A549 (cell line): ENCODE measurements around the gene SURF2. TPM values are rescaled to one million over a fixed set of nuclear protein-coding genes. Genes with fewer than 3 reads are reported as not detected.
"Not testable (repeated sequence)": the region's sequence is repeated elsewhere in the genome, so short reads cannot be mapped to it uniquely, and the experiment has no call there.

Experiments used
- ATAC-seq, 2 experiments: fragments of 200-7000 bp in 1 of 2; fragments of >200 bp in 1 of 2; cut with Nextera tagmentation in 1 of 2; cut with Tn5 transposase in 1 of 2; 3 replicates each; pipeline versions ENCODE4 v1.8.0 to v1.9.1; 2018 to 2020; ENCODE audit warnings: mild to moderate bottlenecking in 1 of 2, moderate library complexity in 1 of 2
- CTCF ChIA-PET: fragments of 300-600 bp; sonication (Branson Sonifier 250); formaldehyde crosslinking; extraction: SDS; loops from one replicate; lab custom pipeline; 2021; ENCODE audit warnings: antibody characterized with exemption, inconsistent platforms; lab: Yijun Ruan, JAX
- POLR2A ChIA-PET: fragments of 350-600 bp; formaldehyde crosslinking; extraction: SDS; loops from one replicate; lab custom pipeline; 2021; ENCODE audit warnings: antibody characterized with exemption, inconsistent platforms; lab: Yijun Ruan, JAX
- DNase-seq, 2 experiments: peaks; one replicate each; pipeline versions ENCODE4 v3.0.0 to v3.0.0-alpha.2; 2011 to 2016; ENCODE audit warnings: low read depth in 1 of 2, low spot score in 1 of 2
- FAIRE-seq: peaks from 2 replicates; lab custom pipeline; 2011; peaks lifted over from hg19 to GRCh38; lab: Jason Lieb, UNC
- H3K27ac ChIP-seq, 2 experiments: fragments of >200 bp; sonication (Bioruptor Twin); formaldehyde crosslinking; 3 replicates each; pipeline ENCODE4 v1.5.1; 2016 to 2017
- H3K4me1 ChIP-seq: fragments of >200 bp; sonication (Bioruptor Twin); formaldehyde crosslinking; 3 replicates; pipeline ENCODE4 v1.6.1; 2016
- H3K4me2 ChIP-seq: fragments of >200 bp; sonication (Bioruptor Twin); formaldehyde crosslinking; 3 replicates; pipeline ENCODE4 v1.6.1; 2016
- H3K4me3 ChIP-seq: fragments of >200 bp; sonication (Bioruptor Twin); formaldehyde crosslinking; 3 replicates; pipeline ENCODE4 v1.5.1; 2016
- H3K9me3 ChIP-seq: fragments of >200 bp; sonication (Bioruptor Twin); formaldehyde crosslinking; 3 replicates; pipeline ENCODE4 v1.6.1; 2016
- BHLHE40 ChIP-seq: IDR thresholded peaks from 2 replicates; pipeline ENCODE4 v1.6.1; 2012; ENCODE audit warnings: low read depth, low read length, inconsistent platforms
- CBX2 ChIP-seq: fragments of 200-600 bp; sonication (generic); IDR thresholded peaks from 2 replicates; pipeline ENCODE4 v1.6.1; 2016; ENCODE audit warnings: low read depth, mild to moderate bottlenecking, borderline replicate concordance
- CHD2 ChIP-seq: fragments of 150-350 bp; IDR thresholded peaks from 2 replicates; pipeline ENCODE4 v1.6.1; 2014; ENCODE audit warnings: low read length; ENCODE audit not compliant: partially characterized antibody
- EP300 ChIP-seq, 2 experiments: fragments of >200 bp; sonication (Bioruptor Twin); formaldehyde crosslinking; IDR thresholded peaks; 2 replicates in 1 of 2; 3 replicates in 1 of 2; pipeline ENCODE4 v1.6.1; 2016 to 2017
- FOSL2 ChIP-seq, 2 experiments: fragments of 450-650 bp in 1 of 2; fragments of >200 bp in 1 of 2; sonication (Bioruptor Twin) in 1 of 2; formaldehyde crosslinking; IDR thresholded peaks; 2 replicates each; pipeline versions ENCODE4 v1.5.0 to v1.6.1; 2016 to 2020; ENCODE audit warnings: mild to moderate bottlenecking in 1 of 2, moderate library complexity in 1 of 2
- HOXA7 ChIP-seq: fragments of 250-450 bp; sonication (Bioruptor Pico); IDR thresholded peaks from 2 replicates; pipeline ENCODE4 v1.5.0; 2020; ENCODE audit warnings: mild to moderate bottlenecking, moderate library complexity
- JUNB ChIP-seq: fragments of >200 bp; sonication (Bioruptor Twin); formaldehyde crosslinking; IDR thresholded peaks from 2 replicates; pipeline ENCODE4 v1.6.1; 2016
- MYC ChIP-seq: IDR thresholded peaks from 2 replicates; pipeline ENCODE4 v1.6.1; 2012; ENCODE audit warnings: mild to moderate bottlenecking, inconsistent platforms, low read length, improper control_type of control experiment, borderline replicate concordance
- TP53 ChIP-seq: fragments of 250-450 bp; sonication (Bioruptor Pico); IDR thresholded peaks from 2 replicates; pipeline ENCODE4 v1.5.0; 2021; ENCODE audit warnings: mild to moderate bottlenecking, moderate library complexity
- ZSCAN20 ChIP-seq: fragments of 250-450 bp; sonication (Bioruptor Pico); IDR thresholded peaks from 2 replicates; pipeline ENCODE4 v1.8.0; 2022; ENCODE audit warnings: mild to moderate bottlenecking, moderate library complexity
- WGBS: methylation state at CpG from one replicate; pipeline ENCODE4 v1.1.6; 2017; ENCODE audit errors: missing lambda C conversion rate; 5-methylcytosine and 5-hydroxymethylcytosine counted together
- polyA plus RNA-seq, 4 experiments: library from polyadenylated mRNA; depleted of rRNA in 3 of 4; stranded (reverse); fragments of >200 nt; fragmentation: RNase III in 1 of 4; extraction: RNeasy Plus Mini Kit Qiagen cat#74134 plus additional on column Dnase treatment in 1 of 4; gene quantifications; 2 replicates in 3 of 4; 3 replicates in 1 of 4; pipeline ENCODE4 v1.2.3, GENCODE V29; 2011 to 2017
- TF ChIP-seq, protein P1 (sequence below): IDR thresholded peaks from 2 replicates; pipeline ENCODE4 v1.6.1; 2012
- TF ChIP-seq, protein P2 (sequence below): fragments of 200-600 bp; sonication (generic); IDR thresholded peaks from 2 replicates; pipeline ENCODE4 v1.6.1; 2016; ENCODE audit warnings: antibody characterized with exemption, mild to moderate bottlenecking, moderate library complexity
- TF ChIP-seq, protein P3 (sequence below): fragments of >200 bp; sonication (Bioruptor Twin); formaldehyde crosslinking; IDR thresholded peaks from 2 replicates; pipeline ENCODE4 v1.6.1; 2016

The SURF2 gene
- polyA plus RNA-seq, 2 of the 4 experiments (the other 2 are of a cell fraction), result 25.2 to 34.9 TPM

DNA sequence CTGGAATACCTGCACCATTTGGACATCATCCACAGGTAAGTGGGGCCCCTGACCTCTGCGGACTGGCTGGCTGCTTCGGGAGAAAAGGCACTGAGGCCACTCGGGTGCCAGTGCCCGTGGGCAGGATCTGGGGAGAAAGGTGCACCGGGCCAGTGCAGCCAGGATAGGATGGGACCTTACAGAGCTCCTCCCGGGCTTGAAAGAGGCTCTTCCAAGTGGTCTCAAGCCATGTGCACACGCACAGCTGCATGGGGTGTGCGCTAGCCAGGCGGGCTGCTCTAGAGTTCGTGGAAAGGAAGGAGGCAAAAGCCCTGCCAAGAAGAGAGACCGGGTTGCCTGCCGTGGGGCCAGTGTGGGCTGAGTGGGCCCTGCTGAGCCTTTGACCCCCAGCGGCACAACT, 33.2 kb downstream of the SURF2 start:
- ATAC-seq, result no peak
- CTCF ChIA-PET, result interaction anchor here (1.2 kb wide), 1 partner anchor 242 kb away, joined by 4 read pairs; no protein-coding TSS in a partner anchor
- POLR2A ChIA-PET, result interaction anchor here (1.0 kb wide), 1 partner anchor 70 kb away, joined by 4 read pairs; the partner anchor contains the start of gene CACFD1
- FAIRE-seq, result no peak
- H3K4me2 ChIP-seq, result no peak overlapping the region
- H3K4me3 ChIP-seq, result no peak overlapping the region
- H3K4me1 ChIP-seq, result no peaks in the 10 kb centered on the region
- no peak overlapping the region for H3K27ac ChIP-seq
- 87% methylated on average over 7 of the region's 13 CpGs for WGBS
- no peak for DNase-seq
- no peaks in the 10 kb centered on the region for H3K9me3 ChIP-seq
- TF ChIP-seq JUNB (no peak), ZSCAN20 (no peak), CHD2 (no peak), HOXA7 (CRISPR knock-in tag) (no peak), MYC (no peak)
- TF ChIP-seq, protein P1, sequence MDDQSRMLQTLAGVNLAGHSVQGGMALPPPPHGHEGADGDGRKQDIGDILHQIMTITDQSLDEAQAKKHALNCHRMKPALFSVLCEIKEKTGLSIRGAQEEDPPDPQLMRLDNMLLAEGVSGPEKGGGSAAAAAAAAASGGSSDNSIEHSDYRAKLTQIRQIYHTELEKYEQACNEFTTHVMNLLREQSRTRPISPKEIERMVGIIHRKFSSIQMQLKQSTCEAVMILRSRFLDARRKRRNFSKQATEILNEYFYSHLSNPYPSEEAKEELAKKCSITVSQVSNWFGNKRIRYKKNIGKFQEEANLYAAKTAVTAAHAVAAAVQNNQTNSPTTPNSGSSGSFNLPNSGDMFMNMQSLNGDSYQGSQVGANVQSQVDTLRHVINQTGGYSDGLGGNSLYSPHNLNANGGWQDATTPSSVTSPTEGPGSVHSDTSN, result no peak

DNA sequence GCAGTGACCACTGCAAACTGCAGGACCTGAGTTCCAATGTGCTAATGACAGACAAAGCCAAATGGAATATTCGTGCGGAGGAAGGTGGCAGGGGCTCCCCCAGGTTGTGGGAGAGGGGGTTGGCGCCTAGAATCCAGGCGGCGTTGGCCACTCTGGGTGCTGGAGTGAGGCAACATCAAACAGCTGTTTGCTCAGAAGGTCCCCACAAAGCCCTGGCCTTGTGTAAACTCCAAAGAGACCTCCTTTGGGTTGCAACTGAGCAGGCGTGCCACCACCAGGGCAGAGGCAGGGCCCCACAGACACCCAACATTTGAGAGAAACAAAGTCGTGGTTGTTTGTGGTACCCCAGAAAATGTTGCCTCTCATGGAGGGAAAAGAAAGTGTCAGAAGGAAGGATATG, 34.4 kb downstream of the SURF2 start:
- TF ChIP-seq CBX2 (no peak), EP300 (IDR thresholded peaks at IDR 0.05) (no peak)
- DNase-seq, result no peak
- no peaks in the 10 kb centered on the region for H3K4me1 ChIP-seq
- no peaks in the 10 kb centered on the region for H3K9me3 ChIP-seq
- FAIRE-seq, result no peak
- no peak overlapping the region for H3K4me3 ChIP-seq
- ChIA-PET POLR2A (no interaction called here), CTCF (no interaction called here)
- no peak overlapping the region for H3K27ac ChIP-seq
- H3K4me2 ChIP-seq, result no peak overlapping the region
- WGBS, result 61% methylated on average over 7 of the region's 7 CpGs
- ATAC-seq, result no peak

DNA sequence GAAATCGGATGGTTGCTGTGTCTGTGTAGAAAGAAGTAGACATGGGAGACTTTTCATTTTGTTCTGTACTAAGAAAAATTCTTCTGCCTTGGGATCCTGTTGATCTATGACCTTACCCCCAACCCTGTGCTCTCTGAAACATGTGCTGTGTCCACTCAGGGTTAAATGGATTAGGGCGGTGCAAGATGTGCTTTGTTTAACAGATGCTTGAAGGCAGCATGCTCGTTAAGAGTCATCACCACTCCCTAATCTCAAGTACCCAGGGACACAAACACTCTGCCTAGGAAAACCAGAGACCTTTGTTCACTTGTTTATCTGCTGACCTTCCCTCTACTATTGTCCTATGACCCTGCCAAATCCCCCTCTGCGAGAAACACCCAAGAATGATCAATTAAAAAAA, 35.1 kb downstream of the SURF2 start:
- H3K4me2 ChIP-seq, result peak overlapping the region; percentile 20; the same call in 2 of the 3 replicates
- H3K4me1 ChIP-seq, H3K27ac ChIP-seq, ATAC-seq, H3K4me3 ChIP-seq, DNase-seq, H3K9me3 ChIP-seq, POLR2A ChIA-PET, CTCF ChIA-PET, FAIRE-seq: not testable (repeated sequence)
- 12% methylated on average over 3 of the region's 4 CpGs for WGBS

DNA sequence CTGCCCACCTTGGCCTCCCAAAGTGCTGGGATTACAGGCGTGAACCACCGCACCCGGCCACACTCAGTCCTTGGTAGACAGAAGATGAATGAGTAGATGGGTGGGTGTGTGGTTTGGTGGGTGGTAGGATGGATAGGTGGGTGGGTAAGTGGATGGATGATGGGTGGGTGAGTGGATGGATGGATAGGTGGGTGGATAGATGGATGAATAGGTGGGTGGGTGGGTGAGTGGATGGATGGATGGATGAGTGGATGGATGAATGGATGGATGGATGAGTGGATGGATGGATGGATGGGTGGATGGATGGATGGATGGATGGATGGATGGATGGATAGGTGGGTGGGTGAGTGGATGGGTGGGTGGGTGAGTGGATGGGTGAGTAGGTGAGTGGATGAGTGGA, 36.0 kb downstream of the SURF2 start:
- peak overlapping the region; percentile 20; the same call in 2 of the 3 replicates for H3K4me2 ChIP-seq
- FAIRE-seq, ATAC-seq, H3K4me1 ChIP-seq, DNase-seq, H3K27ac ChIP-seq, H3K4me3 ChIP-seq, CTCF ChIA-PET, H3K9me3 ChIP-seq: not testable (repeated sequence)
- POLR2A ChIA-PET, result interaction anchor here (0.6 kb wide), 1 partner anchor 359 kb away, joined by 4 read pairs; no protein-coding TSS in a partner anchor
- 87% methylated on average over 3 of the region's 3 CpGs for WGBS

DNA sequence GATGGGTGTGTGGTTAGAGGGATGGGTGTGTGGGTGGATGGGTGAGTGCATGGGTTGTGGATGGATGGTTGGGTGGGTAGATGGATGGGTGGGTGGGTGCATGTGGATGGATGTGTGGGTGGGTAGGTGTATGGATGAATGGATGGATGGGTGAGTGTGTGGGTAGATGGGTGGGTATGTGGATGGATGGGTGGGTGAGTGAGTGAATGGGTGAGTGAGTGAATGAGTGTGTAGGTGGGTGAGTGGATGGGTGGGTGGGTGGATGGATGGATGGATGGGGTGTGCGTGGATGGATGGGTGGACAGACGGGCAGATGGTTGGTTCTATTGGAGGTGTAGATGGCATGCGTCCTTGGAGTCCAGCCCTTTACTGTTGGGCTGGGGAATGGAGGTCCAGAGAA, 37.0 kb downstream of the SURF2 start:
- POLR2A ChIA-PET, result no interaction called here
- CTCF ChIA-PET, result interaction anchor here (0.9 kb wide), 1 partner anchor 19 kb away, joined by 3 read pairs; no protein-coding TSS in a partner anchor
- H3K4me2 ChIP-seq, result no peak overlapping the region

More for the DNA sequence above, 37.0 kb downstream of the SURF2 start:
- Histone ChIP-seq H3K27ac (no peak overlapping the region), H3K4me3 (no peak overlapping the region), H3K9me3 (no peaks in the 10 kb centered on the region), H3K4me1 (no peaks in the 10 kb centered on the region)
- FAIRE-seq (no peak), DNase-seq (no peak), ATAC-seq (no peak)
- 85% methylated on average over 3 of the region's 3 CpGs for WGBS
- TF ChIP-seq FOSL2 (IDR thresholded peaks at IDR 0.05), result no peak
- no peak for TF ChIP-seq FOSL2 (CRISPR knock-in tag; IDR thresholded peaks at IDR 0.05)
- TF ChIP-seq, protein P2, sequence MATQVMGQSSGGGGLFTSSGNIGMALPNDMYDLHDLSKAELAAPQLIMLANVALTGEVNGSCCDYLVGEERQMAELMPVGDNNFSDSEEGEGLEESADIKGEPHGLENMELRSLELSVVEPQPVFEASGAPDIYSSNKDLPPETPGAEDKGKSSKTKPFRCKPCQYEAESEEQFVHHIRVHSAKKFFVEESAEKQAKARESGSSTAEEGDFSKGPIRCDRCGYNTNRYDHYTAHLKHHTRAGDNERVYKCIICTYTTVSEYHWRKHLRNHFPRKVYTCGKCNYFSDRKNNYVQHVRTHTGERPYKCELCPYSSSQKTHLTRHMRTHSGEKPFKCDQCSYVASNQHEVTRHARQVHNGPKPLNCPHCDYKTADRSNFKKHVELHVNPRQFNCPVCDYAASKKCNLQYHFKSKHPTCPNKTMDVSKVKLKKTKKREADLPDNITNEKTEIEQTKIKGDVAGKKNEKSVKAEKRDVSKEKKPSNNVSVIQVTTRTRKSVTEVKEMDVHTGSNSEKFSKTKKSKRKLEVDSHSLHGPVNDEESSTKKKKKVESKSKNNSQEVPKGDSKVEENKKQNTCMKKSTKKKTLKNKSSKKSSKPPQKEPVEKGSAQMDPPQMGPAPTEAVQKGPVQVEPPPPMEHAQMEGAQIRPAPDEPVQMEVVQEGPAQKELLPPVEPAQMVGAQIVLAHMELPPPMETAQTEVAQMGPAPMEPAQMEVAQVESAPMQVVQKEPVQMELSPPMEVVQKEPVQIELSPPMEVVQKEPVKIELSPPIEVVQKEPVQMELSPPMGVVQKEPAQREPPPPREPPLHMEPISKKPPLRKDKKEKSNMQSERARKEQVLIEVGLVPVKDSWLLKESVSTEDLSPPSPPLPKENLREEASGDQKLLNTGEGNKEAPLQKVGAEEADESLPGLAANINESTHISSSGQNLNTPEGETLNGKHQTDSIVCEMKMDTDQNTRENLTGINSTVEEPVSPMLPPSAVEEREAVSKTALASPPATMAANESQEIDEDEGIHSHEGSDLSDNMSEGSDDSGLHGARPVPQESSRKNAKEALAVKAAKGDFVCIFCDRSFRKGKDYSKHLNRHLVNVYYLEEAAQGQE, result no peak
- TF ChIP-seq ZSCAN20, result no peak
- TF ChIP-seq TP53, result no peak
- TF ChIP-seq, protein P3, sequence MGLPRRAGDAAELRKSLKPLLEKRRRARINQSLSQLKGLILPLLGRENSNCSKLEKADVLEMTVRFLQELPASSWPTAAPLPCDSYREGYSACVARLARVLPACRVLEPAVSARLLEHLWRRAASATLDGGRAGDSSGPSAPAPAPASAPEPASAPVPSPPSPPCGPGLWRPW, result no peak
- TF ChIP-seq BHLHE40, result no peak
